Stimulated activated CD4-positive, alpha-beta T cell treated with anti-CD3 and anti-CD28 coated beads, Interleukin-12 subunit alpha, Interleukin-12 subunit beta, amount 100 ng/mL, for 48 hours (primary cell): ENCODE data around the gene DNAJB12.
"Not testable (repeated sequence)": the region's sequence is repeated elsewhere in the genome, so short reads cannot be mapped to it uniquely, and the experiment has no call there.

Experiments
- DNase-seq, 3 donors: peaks; one replicate each; pipeline ENCODE4 v3.0.0-alpha.2; 2020; ENCODE audit warnings: low read depth in 2 of 3, low spot score in 1 of 3

Gene DNAJB12

GRCh38 chr10:72316748-72317435 is 37.8 kb downstream of the DNAJB12 start:
- no peak for DNase-seq

- DNase-seq, result no peak
These were observed 38.4 kb downstream of the DNAJB12 start for GRCh38 chr10:72316386-72316700.

GRCh38 chr10:72315611-72316385 is 38.9 kb downstream of the DNAJB12 start:
- DNase-seq, result no peak

- no peak for DNase-seq
These were observed 39.7 kb downstream of the DNAJB12 start for GRCh38 chr10:72315054-72315453.

GRCh38 chr10:72314263-72314662 is 40.5 kb downstream of the DNAJB12 start:
- no peak for DNase-seq

- no peak for DNase-seq
These were observed 41.8 kb downstream of the DNAJB12 start for GRCh38 chr10:72312865-72313391.

GRCh38 chr10:72311667-72312066 is 43.1 kb downstream of the DNAJB12 start:
- no peak for DNase-seq

GRCh38 chr10:72310636-72311035 is 44.1 kb downstream of the DNAJB12 start:
- no peak for DNase-seq

GRCh38 chr10:72310241-72310633 is 44.5 kb downstream of the DNAJB12 start:
- DNase-seq, result no peak

GRCh38 chr10:72309290-72310240 is 45.2 kb downstream of the DNAJB12 start:
- DNase-seq, result no peak

GRCh38 chr10:72308320-72308987 is 46.3 kb downstream of the DNAJB12 start:
- DNase-seq, result no peak

GRCh38 chr10:72307711-72308110 is 47.0 kb downstream of the DNAJB12 start:
- not testable (repeated sequence) for DNase-seq

- no peak for DNase-seq
These were observed 48.4 kb downstream of the DNAJB12 start for GRCh38 chr10:72306215-72306760.

GRCh38 chr10:72303424-72304128 is 51.1 kb downstream of the DNAJB12 start:
- DNase-seq, result no peak

- DNase-seq, result no peak
These were observed 55.9 kb downstream of the DNAJB12 start for GRCh38 chr10:72298592-72299519.

- peak; percentile 90 to 95 (median 93) for DNase-seq
These were observed 56.7 kb downstream of the DNAJB12 start for GRCh38 chr10:72297805-72298591.

- peak; percentile 90 to 98 (median 96) for DNase-seq
These were observed 57.4 kb downstream of the DNAJB12 start for GRCh38 chr10:72297281-72297804.

- not testable (repeated sequence) for DNase-seq
These were observed 57.9 kb downstream of the DNAJB12 start for GRCh38 chr10:72296829-72297280.
